Hepatocyte (in vitro differentiated cells): ENCODE measurements around the gene AMBP. TPM values are rescaled to one million over a fixed set of nuclear protein-coding genes. Genes with fewer than 3 reads are reported as not detected.

Experiments used
- DNase-seq: peaks from one replicate; pipeline ENCODE4 v3.0.0-alpha.2; 2016; ENCODE audit warnings: low spot score
- H2AFZ ChIP-seq: fragments of 200-600 bp; sonication (generic); 2 replicates; pipeline ENCODE4 v1.6.0; 2016; ENCODE audit warnings: antibody characterized with exemption, mild to moderate bottlenecking
- H3K27ac ChIP-seq: fragments of 200-600 bp; sonication (generic); 2 replicates; pipeline ENCODE4 v1.5.1; 2016; ENCODE audit warnings: mild to moderate bottlenecking
- H3K27me3 ChIP-seq: fragments of 200-600 bp; sonication (generic); 2 replicates; pipeline ENCODE4 v1.6.1; 2016
- H3K36me3 ChIP-seq: fragments of 200-600 bp; sonication (generic); replicated peaks from 2 replicates; pipeline ENCODE4 v1.5.1; 2016; ENCODE audit warnings: low read depth; ENCODE audit not compliant: insufficient read depth
- H3K4me1 ChIP-seq: fragments of 200-600 bp; sonication (generic); 2 replicates; pipeline ENCODE4 v1.5.1; 2016; ENCODE audit warnings: mild to moderate bottlenecking, moderate library complexity; ENCODE audit not compliant: insufficient read depth
- H3K4me2 ChIP-seq: fragments of 200-600 bp; sonication (generic); 2 replicates; pipeline ENCODE4 v1.6.0; 2016
- H3K4me3 ChIP-seq: fragments of 200-600 bp; sonication (generic); 2 replicates; pipeline ENCODE4 v1.5.1; 2016; ENCODE audit warnings: mild to moderate bottlenecking
- H3K79me2 ChIP-seq: fragments of 200-600 bp; sonication (generic); 2 replicates; pipeline ENCODE4 v1.6.0; 2017; ENCODE audit warnings: mild to moderate bottlenecking
- H3K9me2 ChIP-seq: fragments of 200-600 bp; sonication (generic); replicated peaks from 2 replicates; pipeline ENCODE4 v1.6.0; 2017; ENCODE audit warnings: mild to moderate bottlenecking; ENCODE audit not compliant: insufficient read depth
- H3K9me3 ChIP-seq: fragments of 200-600 bp; sonication (generic); 2 replicates; pipeline ENCODE4 v1.5.1; 2016; ENCODE audit warnings: low read depth, mild to moderate bottlenecking
- H4K20me1 ChIP-seq: fragments of 200-600 bp; sonication (generic); 2 replicates; pipeline ENCODE4 v1.6.0; 2016; ENCODE audit warnings: mild to moderate bottlenecking; ENCODE audit not compliant: insufficient read depth, poor library complexity, severe bottlenecking
- CTCF ChIP-seq: fragments of 200-600 bp; sonication (generic); IDR thresholded peaks from 2 replicates; pipeline ENCODE4 v1.5.1; 2016; ENCODE audit warnings: antibody characterized with exemption, mild to moderate bottlenecking; ENCODE audit not compliant: poor library complexity
- EZH2 ChIP-seq: fragments of 200-600 bp; sonication (generic); IDR thresholded peaks from 2 replicates; pipeline ENCODE4 v1.6.1; 2016; ENCODE audit warnings: antibody characterized with exemption, mild to moderate bottlenecking, borderline replicate concordance
- EZH2phosphoT487 ChIP-seq: fragments of 200-600 bp; sonication (generic); IDR thresholded peaks from one replicate; pipeline ENCODE4 v1.6.1; 2018; ENCODE audit warnings: antibody characterized with exemption, mild to moderate bottlenecking, low read depth, moderate library complexity; ENCODE audit not compliant: unreplicated experiment, severe bottlenecking
- WGBS: methylation state at CpG from one replicate; pipeline ENCODE4 v1.1.6; 2016; ENCODE audit warnings: low lambda C conversion rate; ENCODE audit errors: missing lambda C conversion rate; 5-methylcytosine and 5-hydroxymethylcytosine counted together
- polyA plus RNA-seq: library from polyadenylated mRNA; unstranded; fragments of >200 nt; fragmentation: Nextera tagmentation; extraction: Ambion mirVana; gene quantifications from 2 replicates; pipeline ENCODE4 v1.2.1, GENCODE V29; 2016
- total RNA-seq: library from RNA; depleted of rRNA; stranded (reverse); fragments of >200 nt; gene quantifications from 2 replicates; pipeline ENCODE4 v1.2.3, GENCODE V29; 2014

The AMBP gene
- total and polyA plus RNA-seq, 2 experiments from 2014 or later, result 713 to 833 TPM

- no peak overlapping the region for H3K4me3 ChIP-seq
- H2AFZ ChIP-seq, result no peak overlapping the region
- H3K9me3 ChIP-seq, result no peaks in the 10 kb centered on the region
- H3K79me2 ChIP-seq, result no peaks in the 10 kb centered on the region
- TF ChIP-seq CTCF (no peak), EZH2 (no peak), EZH2phosphoT487 (no peak)
- H3K36me3 ChIP-seq, result no peaks in the 10 kb centered on the region
- H3K27me3 ChIP-seq, result no peaks in the 10 kb centered on the region
- no peaks in the 10 kb centered on the region for H3K9me2 ChIP-seq
- DNase-seq, result no peak
- H3K4me2 ChIP-seq, result no peak overlapping the region
- peaks cover 55% of the 10 kb centered on the region for H3K4me1 ChIP-seq
- no peaks in the 10 kb centered on the region for H4K20me1 ChIP-seq
- WGBS, result 92% methylated on average over 8 of the region's 9 CpGs
- no peak overlapping the region for H3K27ac ChIP-seq
Observed at GRCh38 chr9:114122136-114123027, 44.3 kb upstream of the AMBP start.

- H3K4me3 ChIP-seq, result no peak overlapping the region
- DNase-seq, result no peak
- H3K9me2 ChIP-seq, result no peaks in the 10 kb centered on the region
- H3K4me2 ChIP-seq, result no peak overlapping the region
- no peaks in the 10 kb centered on the region for H4K20me1 ChIP-seq
- no peaks in the 10 kb centered on the region for H3K36me3 ChIP-seq
- no peaks in the 10 kb centered on the region for H3K79me2 ChIP-seq
- no peaks in the 10 kb centered on the region for H3K9me3 ChIP-seq
- H3K4me1 ChIP-seq, result peaks cover 55% of the 10 kb centered on the region
- H3K27me3 ChIP-seq, result no peaks in the 10 kb centered on the region
- H3K27ac ChIP-seq, result peak overlapping the region; percentile 5
- H2AFZ ChIP-seq, result no peak overlapping the region
- no peak for TF ChIP-seq EZH2
- no peak for TF ChIP-seq EZH2phosphoT487
- no peak for TF ChIP-seq CTCF
- WGBS, result 87% methylated on average over 14 of the region's 16 CpGs
Observed at GRCh38 chr9:114121227-114122135, 43.4 kb upstream of the AMBP start.

- no peak for DNase-seq
- H3K27ac ChIP-seq, result peak overlapping the region; percentile 87
- no peaks in the 10 kb centered on the region for H3K9me3 ChIP-seq
- no peak overlapping the region for H3K4me3 ChIP-seq
- WGBS, result 56% methylated on average over 4 of the region's 4 CpGs
- no peak overlapping the region for H2AFZ ChIP-seq
- peak overlapping the region; percentile 45 for H3K4me2 ChIP-seq
- H3K9me2 ChIP-seq, result no peaks in the 10 kb centered on the region
- H4K20me1 ChIP-seq, result no peaks in the 10 kb centered on the region
- H3K79me2 ChIP-seq, result no peaks in the 10 kb centered on the region
- no peaks in the 10 kb centered on the region for H3K27me3 ChIP-seq
- peaks cover 55% of the 10 kb centered on the region for H3K4me1 ChIP-seq
- H3K36me3 ChIP-seq, result no peaks in the 10 kb centered on the region
- TF ChIP-seq CTCF (no peak), EZH2phosphoT487 (no peak), EZH2 (no peak)
Observed at GRCh38 chr9:114120192-114121014, 42.3 kb upstream of the AMBP start.
